ENCODE data around the gene ENOX2. TPM values are rescaled to one million over a fixed set of nuclear protein-coding genes. Genes with fewer than 3 reads are reported as not detected.

The ENOX2 gene
- total RNA-seq, 1 experiment from 2014 or later = 12.9 TPM

DNA sequence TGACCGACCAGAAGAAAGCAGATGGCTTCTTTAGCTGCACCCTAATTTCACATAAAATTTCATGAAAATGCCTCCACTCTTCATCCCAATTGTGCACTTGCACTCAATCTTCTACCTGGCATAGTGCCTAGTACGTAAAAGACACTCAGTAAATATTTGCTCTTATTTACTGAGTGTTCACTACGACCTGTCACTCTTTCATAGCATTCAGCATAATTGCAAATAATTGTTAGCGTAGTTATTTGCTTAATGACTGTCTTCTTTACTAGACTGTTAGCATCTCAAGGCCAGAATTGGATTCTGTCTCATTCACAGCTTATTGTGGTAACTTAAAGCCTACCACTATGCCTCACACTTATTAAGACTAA, 130.2 kb downstream of the ENOX2 start (continued):
- TF ChIP-seq, protein P1, sequence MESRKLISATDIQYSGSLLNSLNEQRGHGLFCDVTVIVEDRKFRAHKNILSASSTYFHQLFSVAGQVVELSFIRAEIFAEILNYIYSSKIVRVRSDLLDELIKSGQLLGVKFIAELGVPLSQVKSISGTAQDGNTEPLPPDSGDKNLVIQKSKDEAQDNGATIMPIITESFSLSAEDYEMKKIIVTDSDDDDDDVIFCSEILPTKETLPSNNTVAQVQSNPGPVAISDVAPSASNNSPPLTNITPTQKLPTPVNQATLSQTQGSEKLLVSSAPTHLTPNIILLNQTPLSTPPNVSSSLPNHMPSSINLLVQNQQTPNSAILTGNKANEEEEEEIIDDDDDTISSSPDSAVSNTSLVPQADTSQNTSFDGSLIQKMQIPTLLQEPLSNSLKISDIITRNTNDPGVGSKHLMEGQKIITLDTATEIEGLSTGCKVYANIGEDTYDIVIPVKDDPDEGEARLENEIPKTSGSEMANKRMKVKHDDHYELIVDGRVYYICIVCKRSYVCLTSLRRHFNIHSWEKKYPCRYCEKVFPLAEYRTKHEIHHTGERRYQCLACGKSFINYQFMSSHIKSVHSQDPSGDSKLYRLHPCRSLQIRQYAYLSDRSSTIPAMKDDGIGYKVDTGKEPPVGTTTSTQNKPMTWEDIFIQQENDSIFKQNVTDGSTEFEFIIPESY (IDR thresholded peaks at IDR 0.05; ENCODE audit: extremely low read depth, insufficient replicate concordance, low read length) = no peak
- TF ChIP-seq POLR2AphosphoS5 (IDR thresholded peaks at IDR 0.05; ENCODE audit: low read depth, low read length) = no peak

- Histone ChIP-seq H2AFZ (ENCODE audit: low read depth, low read length, poor library complexity, severe bottlenecking) (no peak overlapping the region), H3K79me2 (ENCODE audit: insufficient read depth, low read length) (no peaks in the 10 kb centered on the region), H3K9me3 (ENCODE audit: control insufficient read depth in 1 of 2, insufficient read depth in 1 of 2, low read depth in 1 of 2, low read length in 2 of 2) (no peaks in the 10 kb centered on the region), H4K20me1 (ENCODE audit: insufficient read depth) (no peaks in the 10 kb centered on the region), H3K4me1 (ENCODE audit: control insufficient read depth in 1 of 2, insufficient read depth in 2 of 2, low read length in 2 of 2) (peaks cover 3 to 30% of the 10 kb centered on the region in 2 experiments), H3K9ac (ENCODE audit: low read length) (no peak overlapping the region), H3K4me3 (replicated peaks in 1 of 2; ENCODE audit: low read depth in 1 of 2, low read length in 2 of 2) (no peak overlapping the region), H3K4me2 (ENCODE audit: low read length) (peak overlapping the region; percentile 21; the same call in 1 of the 2 replicates), H3K27ac (ENCODE audit: low read depth, low read length) (no peak overlapping the region), H3K36me3 (ENCODE audit: control insufficient read depth in 1 of 2, insufficient read depth in 2 of 2, low read length in 2 of 2) (no peaks in the 10 kb centered on the region), H3K27me3 (ENCODE audit: insufficient read depth, low read length) (no peaks in the 10 kb centered on the region), H3K9me2 (ENCODE audit: insufficient read depth) (no peaks in the 10 kb centered on the region)
- no peak for ATAC-seq
- ChIA-PET CTCF (no interaction called here), RAD21 (ENCODE audit: low non-redundant PET in 1 of 2, low total read pairs in 2 of 2, uncharacterized antibody in 2 of 2, unreplicated experiment in 2 of 2) (no interaction called here), POLR2A (no interaction called here)
- DNase-seq (ENCODE audit: low read depth, low spot score) = no peak
- TF ChIP-seq POLR2A (IDR thresholded peaks at IDR 0.05; ENCODE audit: borderline replicate concordance, extremely low read depth, insufficient read depth, insufficient read length) (no peak), POLR2AphosphoS5 (IDR thresholded peaks at IDR 0.05; ENCODE audit: low read depth, low read length) (no peak), ZFX (IDR thresholded peaks at IDR 0.05) (no peak), ZNF274 (IDR thresholded peaks at IDR 0.05; ENCODE audit: low read depth, low read length) (no peak), YY1 (IDR thresholded peaks at IDR 0.05; ENCODE audit: extremely low read depth, insufficient replicate concordance, low read depth, low read length) (no peak), SRF (IDR thresholded peaks at IDR 0.05; ENCODE audit: low read depth) (no peak)
- intact Hi-C loops (cut with micrococcal nuclease) = no loop called here
- no TSS peak for BruUV-seq (replicated peaks)
Measured at GRCh38 chrX:130772105-130772775, 130.8 kb downstream of the ENOX2 start.

All from HCT116 (cell line).